Nephron (organoid): ENCODE results near the gene ABTB2.

Experiments
- H3K27ac Mint-ChIP-seq, 3 experiments: 2 replicates each; pipeline ENCODE4 v1.8.0; 2020; ENCODE audit warnings: mixed read lengths in 3 of 3, mild to moderate bottlenecking in 2 of 3, moderate library complexity in 1 of 3
- H3K27me3 Mint-ChIP-seq: 2 replicates; pipeline ENCODE4 v1.8.0; 2021; ENCODE audit warnings: low read depth, mild to moderate bottlenecking, moderate library complexity, mixed read lengths
- H3K36me3 Mint-ChIP-seq: 2 replicates; pipeline ENCODE4 v1.8.0; 2020; ENCODE audit warnings: low read depth, mixed read lengths
- H3K4me1 Mint-ChIP-seq: 2 replicates; pipeline ENCODE4 v1.8.0; 2020; ENCODE audit warnings: mixed read lengths
- H3K4me3 Mint-ChIP-seq, 3 experiments: 2 replicates each; pipeline ENCODE4 v1.8.0; 2020; ENCODE audit warnings: mild to moderate bottlenecking in 3 of 3, mixed read lengths in 3 of 3, moderate library complexity in 2 of 3
- H3K9me3 Mint-ChIP-seq: 2 replicates; pipeline ENCODE4 v1.8.0; 2020; ENCODE audit warnings: mixed read lengths
- TF ChIP-seq, protein P1 (sequence below), 3 experiments: fragments of 200-600 bp; sonication (generic); IDR thresholded peaks; one replicate each; pipeline ENCODE4 v1.5.0; 2021; ENCODE audit warnings: antibody characterized with exemption in 3 of 3; ENCODE audit not compliant: unreplicated experiment in 3 of 3

The ABTB2 gene

DNA sequence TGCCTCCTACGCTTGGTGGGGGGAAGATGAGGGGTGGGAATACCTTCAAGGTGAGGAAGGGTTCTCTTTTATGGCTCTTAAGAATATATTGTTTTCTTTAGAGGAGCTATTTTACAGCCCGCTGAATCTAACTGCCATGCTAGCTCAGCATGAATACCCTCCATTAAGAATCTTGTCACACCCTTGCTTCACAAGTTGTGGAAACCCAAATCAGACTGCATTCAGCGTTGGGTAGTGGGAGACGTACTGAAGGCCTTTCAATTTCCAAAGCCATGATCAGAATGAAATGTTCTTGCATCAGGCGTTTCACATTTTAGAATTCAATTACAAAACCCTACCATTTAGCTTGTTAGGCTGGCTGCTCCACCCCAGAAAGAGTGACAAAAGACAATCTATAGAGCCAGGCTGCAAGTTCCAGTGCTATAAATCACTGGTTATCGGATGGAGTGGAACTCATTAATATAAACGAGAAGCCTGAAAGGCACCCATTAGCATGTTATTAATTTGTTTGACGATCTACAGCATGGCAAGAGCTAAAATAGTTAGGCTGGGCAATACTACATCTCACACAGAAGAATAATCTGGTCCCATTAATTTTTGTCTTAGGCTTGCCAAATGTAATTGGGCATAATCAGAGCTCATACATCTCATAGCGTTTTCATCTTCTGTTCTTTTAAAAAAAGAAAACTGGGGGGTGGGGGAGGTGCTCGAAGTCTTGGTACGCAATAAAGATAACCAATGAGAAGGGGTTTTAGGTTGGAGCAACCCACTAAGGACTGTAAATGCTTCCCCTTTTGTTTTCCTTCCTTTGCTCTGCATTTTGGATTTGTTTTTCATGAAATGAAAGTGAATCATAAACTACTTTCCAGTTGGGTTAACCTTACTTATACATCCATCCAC, 57.5 kb downstream of the ABTB2 start:
- Mint-ChIP-seq H3K4me1 (peaks cover 56% of the 10 kb centered on the region), H3K27ac (peak overlapping the region in 2 of 3 experiments; percentile 51 to 56), H3K9me3 (no peaks in the 10 kb centered on the region), H3K4me3 (no peak overlapping the region), H3K27me3 (no peaks in the 10 kb centered on the region), H3K36me3 (no peaks in the 10 kb centered on the region)
- TF ChIP-seq, protein P1, sequence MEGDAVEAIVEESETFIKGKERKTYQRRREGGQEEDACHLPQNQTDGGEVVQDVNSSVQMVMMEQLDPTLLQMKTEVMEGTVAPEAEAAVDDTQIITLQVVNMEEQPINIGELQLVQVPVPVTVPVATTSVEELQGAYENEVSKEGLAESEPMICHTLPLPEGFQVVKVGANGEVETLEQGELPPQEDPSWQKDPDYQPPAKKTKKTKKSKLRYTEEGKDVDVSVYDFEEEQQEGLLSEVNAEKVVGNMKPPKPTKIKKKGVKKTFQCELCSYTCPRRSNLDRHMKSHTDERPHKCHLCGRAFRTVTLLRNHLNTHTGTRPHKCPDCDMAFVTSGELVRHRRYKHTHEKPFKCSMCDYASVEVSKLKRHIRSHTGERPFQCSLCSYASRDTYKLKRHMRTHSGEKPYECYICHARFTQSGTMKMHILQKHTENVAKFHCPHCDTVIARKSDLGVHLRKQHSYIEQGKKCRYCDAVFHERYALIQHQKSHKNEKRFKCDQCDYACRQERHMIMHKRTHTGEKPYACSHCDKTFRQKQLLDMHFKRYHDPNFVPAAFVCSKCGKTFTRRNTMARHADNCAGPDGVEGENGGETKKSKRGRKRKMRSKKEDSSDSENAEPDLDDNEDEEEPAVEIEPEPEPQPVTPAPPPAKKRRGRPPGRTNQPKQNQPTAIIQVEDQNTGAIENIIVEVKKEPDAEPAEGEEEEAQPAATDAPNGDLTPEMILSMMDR (IDR thresholded peaks at IDR 0.05; ENCODE audit: unreplicated experiment in 3 of 3): no peak

DNA sequence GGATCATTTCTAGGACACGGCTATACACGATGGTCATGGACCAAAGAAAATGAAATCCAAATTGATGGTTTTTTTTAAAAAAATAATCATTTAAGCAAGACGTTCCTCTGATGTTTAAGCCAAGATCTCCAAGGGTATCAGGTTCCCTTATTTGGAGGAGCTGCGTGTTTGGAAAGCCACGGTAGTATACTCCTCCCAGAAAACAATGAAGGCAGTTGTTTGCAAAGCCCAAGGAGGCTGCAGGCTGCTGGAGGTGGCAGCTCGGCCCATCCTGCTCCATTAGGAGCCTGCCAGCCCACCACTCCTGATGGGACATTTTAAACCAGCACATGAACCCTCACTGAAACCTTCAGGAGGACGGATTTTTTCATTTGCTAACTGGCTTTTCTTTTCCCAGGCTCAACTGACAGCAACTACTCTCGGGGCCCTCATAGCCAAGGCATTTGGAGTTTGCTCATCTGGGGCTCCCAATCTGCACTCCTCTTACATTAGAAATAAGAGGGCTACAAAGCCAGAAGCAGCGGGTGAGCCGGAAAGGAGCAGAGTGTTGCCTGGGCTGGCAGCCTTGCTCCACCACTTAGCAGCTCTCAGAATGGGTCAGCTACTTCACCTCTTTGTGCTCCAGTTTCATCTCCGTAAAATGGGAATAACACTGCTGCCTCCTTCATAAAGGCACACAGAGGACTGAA, 58.4 kb downstream of the ABTB2 start:
- Mint-ChIP-seq H3K27me3 (no peaks in the 10 kb centered on the region), H3K27ac (peak overlapping the region; percentile 6 to 56 (median 51)), H3K4me1 (peaks cover 53% of the 10 kb centered on the region), H3K4me3 (no peak overlapping the region), H3K9me3 (no peaks in the 10 kb centered on the region), H3K36me3 (no peaks in the 10 kb centered on the region)
- TF ChIP-seq, protein P1 (IDR thresholded peaks at IDR 0.05; ENCODE audit: unreplicated experiment in 3 of 3): no peak

DNA sequence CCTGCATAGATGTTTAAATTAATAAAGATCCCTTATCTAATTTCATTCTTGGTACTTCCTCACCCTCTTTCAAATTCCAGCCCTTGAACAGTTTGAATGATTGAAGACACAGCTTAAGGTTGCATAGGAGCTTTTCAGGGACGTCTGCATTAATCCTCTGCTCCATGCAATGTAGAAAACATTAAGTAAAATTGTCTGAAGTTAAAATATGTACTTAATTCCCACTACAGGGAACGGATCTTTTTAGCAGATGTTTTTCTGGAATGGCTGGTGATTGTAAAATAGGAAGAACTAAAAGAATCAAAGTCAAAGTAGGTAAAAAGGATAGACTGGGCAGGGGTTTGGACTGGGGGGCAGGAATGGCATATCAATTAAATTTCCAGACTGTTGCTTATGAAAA, 58.9 kb downstream of the ABTB2 start:
- Mint-ChIP-seq H3K4me3 (no peak overlapping the region), H3K9me3 (no peaks in the 10 kb centered on the region), H3K27me3 (no peaks in the 10 kb centered on the region), H3K36me3 (no peaks in the 10 kb centered on the region), H3K4me1 (peaks cover 53% of the 10 kb centered on the region), H3K27ac (peak overlapping the region; percentile 6 to 56 (median 51))
- TF ChIP-seq, protein P1 (IDR thresholded peaks at IDR 0.05; ENCODE audit: unreplicated experiment in 3 of 3): no peak

DNA sequence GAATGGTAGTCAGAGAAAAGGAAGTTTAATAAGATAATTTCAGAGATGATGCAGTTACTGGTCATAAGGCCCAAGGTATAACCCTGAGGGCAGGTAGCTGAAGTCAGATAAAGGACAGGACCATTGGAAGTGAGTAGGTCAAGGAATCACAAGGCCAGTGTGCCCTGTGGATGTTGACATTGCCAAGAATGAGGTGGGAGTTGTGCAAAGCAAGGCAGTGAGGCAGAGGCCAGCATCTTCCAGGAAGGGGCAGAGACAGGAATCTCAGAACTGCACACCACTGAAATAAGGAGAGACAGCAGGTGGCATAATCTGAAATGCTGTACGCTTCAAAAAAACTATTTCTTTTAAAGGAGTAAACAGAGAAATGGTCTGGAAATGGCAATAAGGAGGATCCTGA, 61.4 kb downstream of the ABTB2 start:
- H3K27me3 Mint-ChIP-seq: no peaks in the 10 kb centered on the region
- H3K27ac Mint-ChIP-seq: peak overlapping the region in 1 of 3 experiments; percentile 24
- H3K36me3 Mint-ChIP-seq: no peaks in the 10 kb centered on the region
- no peaks in the 10 kb centered on the region for H3K9me3 Mint-ChIP-seq
- TF ChIP-seq, protein P1 (IDR thresholded peaks at IDR 0.05; ENCODE audit: unreplicated experiment in 3 of 3): no peak
- no peak overlapping the region for H3K4me3 Mint-ChIP-seq
- H3K4me1 Mint-ChIP-seq: peaks cover 42% of the 10 kb centered on the region

DNA sequence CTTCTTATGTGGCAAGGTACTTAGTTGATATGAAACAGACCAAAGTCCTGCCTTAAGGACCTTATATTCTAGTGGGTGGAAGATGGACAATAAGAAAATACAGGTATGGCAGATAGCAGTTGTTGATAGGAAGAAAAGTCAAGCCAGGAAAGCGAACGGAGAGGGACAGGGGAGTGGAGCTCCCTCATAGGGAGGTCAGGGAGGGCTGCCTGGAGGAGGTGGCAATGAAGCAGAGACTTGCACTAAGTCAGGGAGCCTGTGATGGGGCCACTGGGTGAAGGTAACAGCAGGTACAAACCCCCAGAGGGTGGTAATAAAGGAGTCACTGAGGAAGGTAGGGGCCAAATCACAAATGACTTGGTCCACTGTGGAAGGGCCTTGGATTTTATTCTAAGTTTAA, 65.3 kb downstream of the ABTB2 start:
- peaks cover 23% of the 10 kb centered on the region for H3K4me1 Mint-ChIP-seq
- H3K27me3 Mint-ChIP-seq: no peaks in the 10 kb centered on the region
- TF ChIP-seq, protein P1 (IDR thresholded peaks at IDR 0.05; ENCODE audit: unreplicated experiment in 3 of 3): no peak
- H3K36me3 Mint-ChIP-seq: no peaks in the 10 kb centered on the region
- peak overlapping the region; percentile 7 to 62 (median 7) for H3K27ac Mint-ChIP-seq
- no peak overlapping the region for H3K4me3 Mint-ChIP-seq
- no peaks in the 10 kb centered on the region for H3K9me3 Mint-ChIP-seq
